PC-3 (cell line): ENCODE results near the gene LIPA.

ENCODE experiments used
- EZH2 ChIP-seq: fragments of 300-600 bp; sonication (generic); IDR thresholded peaks from one replicate; pipeline ENCODE4 v1.6.1; 2017; ENCODE audit warnings: antibody characterized with exemption, mild to moderate bottlenecking, low read length; ENCODE audit not compliant: unreplicated experiment
- TF ChIP-seq, protein P1 (sequence below): fragments of 300-600 bp; sonication (generic); conservative IDR thresholded peaks from 2 replicates; pipeline ENCODE4 v1.5.1; 2017; ENCODE audit warnings: antibody characterized with exemption, low read depth, mild to moderate bottlenecking, low read length

DNA sequence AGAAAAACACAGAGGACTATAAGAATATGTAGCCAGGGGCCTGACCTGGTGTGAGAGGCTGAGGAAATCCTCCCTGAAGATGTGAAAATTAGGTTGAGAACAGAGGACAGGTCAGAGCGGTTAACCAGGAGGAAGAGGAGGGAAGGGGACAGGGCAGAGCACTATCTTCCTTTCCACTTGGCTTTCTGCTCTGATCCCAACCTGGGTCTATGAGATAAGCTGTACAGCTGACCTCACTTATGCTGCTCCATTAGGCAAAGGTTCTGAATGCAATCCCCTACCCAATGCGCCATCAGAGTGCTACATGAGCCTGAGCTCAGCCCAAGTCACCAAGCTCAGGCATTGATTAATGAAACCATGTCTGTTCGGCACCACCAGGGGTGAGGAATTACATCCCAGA lies 10.5 kb downstream of the LIPA start:
- TF ChIP-seq EZH2: no peak
- TF ChIP-seq, protein P1, sequence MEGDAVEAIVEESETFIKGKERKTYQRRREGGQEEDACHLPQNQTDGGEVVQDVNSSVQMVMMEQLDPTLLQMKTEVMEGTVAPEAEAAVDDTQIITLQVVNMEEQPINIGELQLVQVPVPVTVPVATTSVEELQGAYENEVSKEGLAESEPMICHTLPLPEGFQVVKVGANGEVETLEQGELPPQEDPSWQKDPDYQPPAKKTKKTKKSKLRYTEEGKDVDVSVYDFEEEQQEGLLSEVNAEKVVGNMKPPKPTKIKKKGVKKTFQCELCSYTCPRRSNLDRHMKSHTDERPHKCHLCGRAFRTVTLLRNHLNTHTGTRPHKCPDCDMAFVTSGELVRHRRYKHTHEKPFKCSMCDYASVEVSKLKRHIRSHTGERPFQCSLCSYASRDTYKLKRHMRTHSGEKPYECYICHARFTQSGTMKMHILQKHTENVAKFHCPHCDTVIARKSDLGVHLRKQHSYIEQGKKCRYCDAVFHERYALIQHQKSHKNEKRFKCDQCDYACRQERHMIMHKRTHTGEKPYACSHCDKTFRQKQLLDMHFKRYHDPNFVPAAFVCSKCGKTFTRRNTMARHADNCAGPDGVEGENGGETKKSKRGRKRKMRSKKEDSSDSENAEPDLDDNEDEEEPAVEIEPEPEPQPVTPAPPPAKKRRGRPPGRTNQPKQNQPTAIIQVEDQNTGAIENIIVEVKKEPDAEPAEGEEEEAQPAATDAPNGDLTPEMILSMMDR: no peak
